Measurements from ENCODE around the gene CEP295NL. TPM values are rescaled to one million over a fixed set of nuclear protein-coding genes. Genes with fewer than 3 reads are reported as not detected.
A peak's percentile ranks its signal among the peaks of the same experiment; 100 is the strongest.
"Not testable (repeated sequence)": the region's sequence is repeated elsewhere in the genome, so short reads cannot be mapped to it uniquely, and the experiment has no call there.

Gene CEP295NL
- total RNA-seq, 1 donor from 2014 or later, result 1.4 TPM

DNA sequence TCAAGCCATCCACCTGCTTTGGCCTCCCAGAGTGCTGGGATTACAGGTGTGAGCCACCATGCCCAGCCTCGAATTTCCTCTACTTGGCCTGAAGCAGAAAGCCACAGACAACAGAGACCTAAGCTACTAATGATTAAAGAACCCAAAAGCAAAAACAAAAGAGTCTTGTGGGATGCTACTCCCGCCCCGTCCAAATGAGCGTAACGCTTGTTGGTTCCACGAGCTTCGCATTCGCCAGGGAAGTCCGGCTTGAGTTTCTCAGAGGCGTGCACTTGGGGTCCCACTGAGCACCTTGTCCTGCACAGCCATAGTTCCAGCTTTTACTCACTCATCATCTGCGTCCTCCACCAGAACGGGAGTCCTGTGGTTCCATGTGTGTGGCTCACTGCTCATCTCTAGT lies 16.0 kb downstream of the CEP295NL start:
- no peak for DNase-seq

DNA sequence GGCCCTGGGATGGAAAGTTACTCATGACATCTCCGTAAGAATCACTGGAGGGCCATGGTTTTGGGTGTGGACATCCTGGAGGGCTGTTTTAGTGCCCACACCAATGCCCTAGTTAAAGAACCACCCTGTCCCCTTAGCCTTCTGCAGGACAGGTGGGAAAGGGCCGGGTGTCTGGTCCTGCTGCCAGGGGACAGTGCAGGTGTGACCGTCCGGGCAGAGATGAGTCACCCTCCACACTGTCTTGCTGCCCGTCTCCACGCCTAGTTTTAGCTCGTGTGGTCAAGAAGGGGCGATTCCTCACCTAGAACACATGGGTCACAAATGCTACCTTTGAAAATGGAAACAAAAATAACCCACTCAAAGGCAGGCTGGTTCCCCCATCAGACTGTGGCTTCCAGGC lies 17.0 kb downstream of the CEP295NL start:
- DNase-seq, result no peak

DNA sequence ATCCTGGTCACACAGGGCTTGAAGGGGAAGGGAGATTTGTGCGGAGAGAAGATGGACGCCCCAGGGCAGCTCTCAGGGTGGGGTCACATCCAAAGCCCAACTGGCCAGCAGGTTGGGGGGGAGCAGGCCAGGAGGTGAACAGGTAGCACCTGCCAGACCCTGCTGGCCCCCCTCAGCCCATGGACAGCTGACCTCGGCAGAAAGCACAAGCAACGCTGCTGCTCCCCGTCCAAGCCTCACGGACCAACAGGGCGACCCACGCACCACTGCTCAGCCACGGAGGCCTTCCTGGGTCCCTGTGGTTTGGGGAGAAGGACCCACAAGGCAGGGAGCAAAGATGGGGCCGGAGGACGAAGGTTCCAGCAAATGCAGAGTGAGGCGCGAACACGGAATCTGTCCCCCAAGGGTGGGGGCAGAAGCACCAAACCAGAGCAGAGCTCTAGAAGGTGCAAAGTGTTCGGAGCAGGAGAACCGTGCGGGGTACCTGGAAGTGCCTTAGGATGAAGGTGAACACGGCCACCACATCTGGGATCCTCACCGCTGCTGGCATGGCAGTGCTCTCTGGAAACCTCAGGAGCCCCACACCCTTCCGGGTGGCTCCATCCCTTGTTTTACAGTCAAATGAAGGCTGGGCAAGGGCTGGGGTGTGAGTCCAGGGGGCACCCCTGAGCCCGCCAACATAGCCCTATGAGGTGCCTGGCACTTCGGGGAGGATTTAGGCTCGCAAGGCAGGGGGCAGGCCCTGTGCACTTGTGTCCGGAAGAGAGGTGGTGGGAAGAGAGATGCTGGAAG lies 17.9 kb downstream of the CEP295NL start:
- no peak for DNase-seq

DNA sequence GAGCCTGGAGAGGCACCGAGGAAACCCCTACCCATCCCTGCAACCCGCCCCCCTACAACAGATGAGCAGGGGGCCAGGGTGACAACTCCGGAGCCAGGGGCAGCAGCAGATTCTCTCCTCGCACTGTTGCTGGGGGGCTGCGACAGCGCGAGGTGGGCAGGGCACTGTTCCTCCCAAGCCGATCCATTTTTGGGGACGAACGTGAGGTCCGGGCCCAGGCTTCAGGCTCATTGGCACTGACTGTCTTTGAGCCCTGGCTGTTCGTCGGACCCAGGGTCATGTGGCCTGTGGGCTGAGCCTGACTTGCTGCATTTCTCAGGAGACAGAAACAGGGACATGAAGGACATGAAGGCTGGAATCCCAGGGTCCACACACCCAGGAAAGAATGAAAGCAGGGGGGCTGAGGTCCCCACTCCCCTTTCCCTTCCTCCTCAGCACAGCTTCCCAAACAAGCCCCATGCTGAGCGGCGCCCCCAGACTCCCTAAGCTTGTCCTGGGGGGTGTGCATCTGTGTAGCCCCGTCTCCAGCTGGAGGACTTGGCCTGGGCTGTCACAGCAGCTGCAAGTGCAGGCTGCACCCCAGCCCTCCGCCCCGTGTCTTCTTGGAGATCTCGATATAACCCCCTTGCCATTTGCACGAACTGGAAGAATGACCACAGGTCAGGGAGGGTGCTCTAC lies 18.7 kb downstream of the CEP295NL start:
- peak; percentile 36 for DNase-seq

DNA sequence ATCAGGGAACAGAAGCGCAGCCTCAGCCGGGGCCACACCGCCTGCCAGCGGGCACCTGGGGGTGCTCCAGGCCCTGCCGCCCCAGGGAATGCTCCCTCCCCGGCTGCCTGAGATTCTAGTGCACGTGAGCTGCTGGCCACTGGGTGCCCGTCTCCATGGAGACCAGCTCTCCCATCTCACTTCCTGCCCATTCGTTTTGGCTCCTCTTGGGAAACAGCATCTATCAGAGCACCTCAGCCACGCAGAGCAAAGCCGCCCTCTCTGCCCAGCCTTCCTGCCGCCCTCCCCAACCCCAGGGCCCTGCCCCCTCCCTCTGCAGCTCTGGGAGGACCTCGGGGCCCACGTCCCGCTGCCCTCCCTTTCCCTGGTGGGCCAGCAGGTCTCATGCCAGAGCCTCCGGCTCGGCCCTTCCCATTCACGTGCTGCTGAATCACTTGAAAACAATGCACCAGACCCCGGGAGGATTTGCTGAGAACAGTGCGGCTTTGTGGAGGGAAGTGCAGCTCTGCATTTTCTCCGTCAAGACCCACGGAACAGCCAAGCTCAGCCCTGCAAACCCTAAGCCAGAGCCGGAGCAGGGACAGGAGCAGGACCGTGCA lies 19.4 kb downstream of the CEP295NL start:
- DNase-seq, result peak; percentile 87

DNA sequence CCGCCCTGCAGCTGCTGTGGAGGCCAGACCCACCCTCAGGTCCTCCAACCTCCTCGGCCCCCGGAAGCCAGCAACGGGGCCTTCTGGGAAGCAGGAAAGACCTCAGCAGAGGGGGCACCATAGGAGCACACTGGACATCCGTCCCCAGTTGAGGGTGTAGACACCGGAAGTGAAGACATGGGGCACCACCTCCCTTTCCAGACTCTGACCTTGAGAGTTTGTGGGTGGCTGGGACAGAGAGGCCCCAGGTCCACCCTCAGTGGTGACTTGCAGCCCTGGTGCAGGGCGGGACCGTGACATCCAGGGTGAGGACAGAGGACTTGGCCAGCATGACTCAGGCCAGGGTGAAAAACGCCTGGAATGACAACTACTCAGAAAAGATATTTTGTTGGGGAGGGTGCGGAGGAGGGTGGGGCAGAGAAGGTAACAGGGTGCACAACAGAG lies 19.9 kb downstream of the CEP295NL start:
- no peak for DNase-seq

DNA sequence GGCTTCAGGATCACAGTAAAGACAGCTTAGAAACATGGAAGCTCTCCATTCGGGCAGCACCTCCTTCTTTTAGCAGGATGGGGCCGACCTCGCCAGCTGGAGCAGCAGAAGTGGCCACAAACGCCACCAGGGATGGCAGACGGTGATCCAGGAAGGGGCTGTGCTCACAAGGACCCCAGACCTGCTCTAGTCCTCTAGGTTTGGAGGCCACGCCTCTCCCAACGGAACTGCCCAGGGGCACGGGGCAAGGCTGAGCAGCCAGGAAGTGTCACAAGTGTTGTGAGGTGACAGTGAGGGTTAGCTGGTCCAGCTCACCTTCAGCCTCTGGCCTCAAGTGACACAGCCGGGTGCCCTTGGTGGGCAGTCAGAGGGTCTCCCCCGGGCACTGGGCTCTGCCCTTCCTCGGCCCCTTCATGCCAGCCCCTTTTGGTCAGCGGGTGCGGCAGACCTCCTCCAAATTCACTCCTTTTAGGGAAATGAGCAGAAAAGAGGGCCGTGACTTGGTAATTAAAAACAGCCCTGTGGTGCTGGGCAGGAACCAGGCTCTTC lies 20.4 kb downstream of the CEP295NL start:
- no peak for DNase-seq

DNA sequence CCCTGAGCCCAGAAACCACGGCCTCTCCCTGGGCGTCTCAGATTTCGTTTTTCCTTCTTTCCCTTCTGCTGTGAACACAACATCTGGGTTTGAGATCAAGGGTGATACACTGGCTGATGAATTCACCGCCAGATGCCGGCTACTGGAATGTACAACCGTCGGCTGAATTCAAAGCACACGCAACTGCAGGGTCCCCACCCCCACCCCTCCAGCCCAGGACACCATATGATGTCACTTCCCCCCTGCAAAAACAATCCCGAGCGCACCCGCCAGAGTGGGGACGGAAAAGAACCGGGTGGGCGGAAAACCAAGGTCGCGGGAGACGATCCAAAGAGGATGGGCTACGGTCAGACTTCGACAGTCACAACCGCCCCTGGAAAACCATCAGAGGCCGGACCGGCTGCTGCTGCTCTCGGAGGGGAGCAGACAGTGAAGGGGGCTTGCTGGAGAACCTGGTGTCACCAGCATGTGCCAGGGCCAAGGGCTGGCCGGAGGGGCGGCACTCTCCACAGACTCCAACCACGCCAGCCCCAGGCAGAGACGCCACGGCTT lies 23.3 kb downstream of the CEP295NL start:
- no peak for DNase-seq

DNA sequence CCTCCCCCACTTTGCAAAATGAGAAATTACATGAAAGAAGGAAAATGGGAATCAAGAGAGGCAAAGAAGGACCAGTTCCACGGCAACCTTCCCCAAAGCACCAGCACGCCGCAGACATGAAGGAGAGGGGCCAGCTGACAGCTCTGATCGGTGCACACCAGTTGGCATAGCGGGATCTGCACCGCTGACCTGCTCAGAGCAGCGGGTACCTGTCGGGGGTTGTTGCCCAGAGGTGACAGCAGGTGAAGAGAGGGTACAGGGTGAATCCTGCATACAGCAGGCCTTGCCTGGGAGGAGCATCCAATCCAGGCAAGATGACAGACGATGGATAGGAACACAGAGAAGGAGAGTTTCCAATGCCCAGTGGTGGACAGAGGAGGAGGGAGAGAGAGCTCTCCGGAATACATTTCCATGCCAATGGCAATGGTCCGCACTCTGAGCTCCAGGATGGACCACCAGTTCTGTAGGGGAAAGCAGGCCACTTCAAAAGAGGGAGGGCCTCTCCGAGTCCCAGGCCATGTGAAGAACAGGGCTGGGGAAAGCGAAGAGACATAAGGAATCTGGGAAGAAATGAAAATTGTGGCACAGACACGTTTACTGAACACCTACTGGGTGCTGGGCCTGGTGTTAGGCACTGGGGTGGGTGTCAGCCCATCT lies 24.0 kb downstream of the CEP295NL start:
- no peak for DNase-seq

DNA sequence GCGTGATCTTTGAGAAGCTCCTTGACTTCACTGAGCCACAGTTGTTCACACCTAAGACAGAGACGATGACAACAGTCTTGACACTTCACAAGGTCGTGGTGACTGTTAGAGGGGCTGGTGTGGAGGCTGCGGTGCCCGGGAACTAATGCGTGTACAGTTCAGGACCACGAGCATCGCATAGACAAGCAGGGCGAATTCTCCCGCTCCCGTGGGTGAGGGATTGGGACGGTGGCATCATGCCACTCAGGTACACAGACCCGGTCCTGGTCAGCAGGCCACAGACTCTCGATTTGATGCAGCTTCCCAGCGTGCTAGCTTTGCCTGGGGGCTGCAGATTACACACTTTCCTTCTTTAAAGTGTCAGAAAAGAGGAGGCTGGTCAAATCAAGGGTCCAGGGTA lies 24.7 kb downstream of the CEP295NL start:
- DNase-seq, result no peak

DNA sequence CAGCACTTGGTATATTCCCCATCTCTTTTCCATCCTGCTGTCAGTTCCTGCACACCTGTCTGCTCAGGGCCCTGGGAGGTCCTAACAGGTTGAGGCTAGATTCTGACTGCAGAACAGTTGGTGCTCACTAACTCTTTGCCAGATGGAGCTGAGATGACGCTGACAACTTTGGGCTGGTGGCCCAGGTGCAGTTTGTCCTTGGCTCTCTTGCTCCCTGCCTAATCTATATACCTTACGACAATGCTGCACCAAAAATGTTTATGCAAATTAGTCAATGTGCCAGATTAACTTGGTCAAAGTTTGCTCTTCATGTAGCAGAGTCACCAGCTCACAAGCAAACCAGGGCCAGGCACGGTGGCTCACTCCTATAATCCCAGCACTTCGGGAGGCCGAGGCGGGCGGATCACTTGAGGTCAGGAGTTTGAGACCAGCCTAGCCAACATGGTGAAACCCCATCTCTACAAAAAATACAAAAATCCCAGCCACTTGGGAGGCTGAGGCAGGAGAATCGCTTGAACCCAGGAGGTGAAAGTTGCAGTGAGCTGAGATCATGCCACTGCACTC lies 26.0 kb downstream of the CEP295NL start:
- not testable (repeated sequence) for DNase-seq

DNA sequence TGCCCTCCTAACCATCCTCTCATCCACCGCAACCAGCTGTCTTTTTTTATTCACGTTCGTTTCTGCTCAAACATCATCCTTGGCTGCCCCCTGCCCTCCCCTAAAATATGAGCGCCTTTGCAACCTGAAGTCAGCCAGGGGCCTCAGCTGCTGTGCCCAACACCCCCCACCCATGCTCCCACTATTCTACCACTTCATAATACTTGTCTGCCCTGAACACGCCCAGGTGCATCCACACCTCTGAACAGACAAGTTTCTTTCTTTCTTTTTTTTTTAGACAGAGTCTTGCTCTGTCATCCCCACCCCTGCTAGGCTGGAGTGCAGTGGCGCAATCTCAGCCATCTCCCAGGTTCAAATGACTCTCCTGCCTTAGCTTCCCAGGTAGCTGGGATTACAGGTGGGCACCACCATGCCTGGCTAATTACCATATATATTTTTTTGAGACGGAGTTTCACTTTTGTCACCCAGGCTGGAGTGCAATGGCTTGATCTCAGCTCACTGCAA lies 26.9 kb downstream of the CEP295NL start:
- DNase-seq, result no peak

DNA sequence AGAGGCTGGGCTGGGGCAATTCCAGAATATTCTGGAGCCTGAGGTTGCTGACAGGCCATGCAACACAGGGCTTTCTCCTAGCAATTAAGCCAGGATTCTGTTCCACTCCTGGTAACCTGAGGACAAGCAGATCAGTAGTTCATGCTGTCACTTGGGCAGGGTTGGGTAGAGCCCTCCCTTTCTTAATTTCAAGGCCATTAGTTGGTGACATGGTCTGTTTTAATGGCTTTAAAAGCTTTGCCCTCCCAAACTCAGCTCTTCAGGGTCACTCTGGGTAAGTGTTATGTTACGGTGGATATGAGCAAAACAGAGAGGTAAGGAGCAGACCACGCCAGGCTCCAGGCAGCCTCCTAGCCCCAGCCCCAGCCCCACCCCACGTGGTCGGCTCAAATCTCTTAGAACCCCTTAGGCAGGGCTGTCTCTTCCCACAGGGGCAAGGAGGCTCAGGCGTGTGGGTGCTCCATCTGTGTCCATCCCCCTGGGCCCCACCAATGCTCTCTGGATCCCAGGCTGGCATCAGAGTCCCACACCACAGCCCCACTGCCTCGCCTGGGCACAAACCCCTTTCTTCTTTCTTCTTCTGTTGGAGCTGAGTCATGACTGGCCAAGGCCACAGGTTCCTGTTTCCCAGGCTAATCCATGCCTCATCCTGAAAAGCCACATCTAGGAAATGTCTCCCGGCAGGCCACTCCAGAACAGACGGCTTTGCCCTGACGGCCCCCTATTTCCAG lies 27.5 kb downstream of the CEP295NL start:
- no peak for DNase-seq

DNA sequence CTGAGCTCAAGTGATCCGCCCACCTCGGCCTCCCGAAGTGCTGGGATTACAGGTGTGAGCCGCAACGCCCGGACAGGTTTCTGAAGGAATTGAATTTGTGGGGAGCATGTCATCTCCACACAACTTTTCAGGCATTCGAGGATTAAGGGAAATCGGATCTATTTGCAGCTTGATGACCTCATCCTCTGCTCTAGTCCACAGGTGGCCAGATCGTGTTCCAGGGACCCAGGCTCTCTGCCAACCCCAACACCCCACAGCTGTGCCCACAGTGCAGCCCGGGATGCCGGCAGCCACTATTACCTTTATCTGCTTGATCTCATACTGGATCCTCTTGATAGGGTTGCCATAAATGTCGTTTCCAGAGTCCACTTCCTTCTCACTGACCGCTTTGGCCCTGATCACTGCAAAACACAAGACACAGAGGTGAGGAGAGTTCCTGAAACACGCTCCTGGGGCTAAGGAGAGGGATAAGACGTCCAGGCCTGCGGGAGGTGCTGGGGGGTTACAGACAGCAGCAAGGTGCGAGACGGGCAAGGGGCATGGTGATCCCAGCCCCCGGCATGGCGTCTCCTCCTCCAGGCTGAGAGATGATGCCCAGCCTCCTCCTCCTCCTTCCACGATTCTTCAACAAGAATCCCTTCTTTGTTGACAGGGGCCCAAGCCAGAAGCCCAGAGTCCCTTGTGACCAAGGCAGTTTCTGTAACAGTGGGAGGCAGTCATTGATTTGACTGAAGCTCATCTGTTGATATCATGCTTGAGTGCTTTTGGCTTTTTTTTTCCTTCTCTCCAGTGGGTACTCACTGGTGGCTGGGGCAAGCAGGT lies 29.3 kb downstream of the CEP295NL start:
- DNase-seq, result no peak

DNA sequence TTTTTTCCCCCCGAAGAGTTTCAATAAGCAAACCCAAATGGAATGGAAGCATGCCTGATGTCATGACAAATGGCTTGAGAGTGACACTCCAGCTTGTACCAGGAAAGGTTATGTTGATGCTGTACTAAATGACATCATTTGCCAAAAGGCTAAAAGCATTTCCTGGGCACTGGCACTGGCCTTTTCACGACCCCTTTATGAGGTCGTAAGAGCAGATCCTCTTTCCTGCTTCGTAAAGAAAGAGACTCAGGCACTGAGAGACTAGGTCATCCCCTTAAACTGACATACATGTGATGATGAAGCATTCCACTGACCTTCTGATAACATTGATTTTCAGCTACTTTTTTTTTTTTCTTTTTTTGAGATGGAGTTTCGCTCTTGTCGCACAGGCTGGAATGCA lies 30.5 kb downstream of the CEP295NL start:
- DNase-seq, result no peak

DNA sequence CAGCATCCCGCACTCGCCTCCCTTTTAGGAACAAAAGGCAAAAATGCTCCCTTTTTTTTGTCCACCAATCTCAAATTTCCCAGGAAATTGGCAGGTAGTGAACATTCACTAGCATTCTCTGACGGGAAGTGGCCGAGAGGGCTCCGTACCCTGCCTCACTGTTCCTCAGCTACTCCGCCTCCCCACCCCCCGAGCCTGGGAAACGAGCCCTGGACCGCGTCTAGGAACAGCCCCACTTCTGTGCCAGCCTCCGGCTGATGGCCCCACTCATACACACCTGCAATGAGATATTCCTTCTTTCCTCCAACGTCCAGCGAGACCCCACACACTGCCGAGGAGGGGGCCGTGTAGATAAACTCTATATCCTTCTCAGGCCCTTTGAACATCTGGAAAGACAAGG lies 32.4 kb downstream of the CEP295NL start:
- no peak for DNase-seq

DNA sequence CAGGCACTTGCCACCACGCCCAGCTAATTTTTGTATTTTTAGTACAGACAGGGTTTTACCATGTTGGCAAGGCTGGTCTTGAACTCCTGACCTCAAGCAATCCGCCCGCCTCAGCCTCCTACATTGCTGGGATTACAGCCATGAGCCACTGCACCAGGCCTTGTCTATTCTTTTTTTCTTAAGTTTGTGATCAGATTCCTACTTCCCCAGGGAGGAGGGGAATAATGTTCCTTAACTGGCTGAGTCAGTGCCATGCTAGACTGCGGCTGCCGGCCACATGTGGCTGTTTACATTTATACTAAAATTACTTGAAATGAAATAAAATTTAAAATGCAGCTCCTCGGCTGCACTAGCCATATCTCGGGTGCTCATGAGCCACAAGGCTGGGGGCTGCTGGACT lies 34.6 kb downstream of the CEP295NL start:
- no peak for DNase-seq

DNA sequence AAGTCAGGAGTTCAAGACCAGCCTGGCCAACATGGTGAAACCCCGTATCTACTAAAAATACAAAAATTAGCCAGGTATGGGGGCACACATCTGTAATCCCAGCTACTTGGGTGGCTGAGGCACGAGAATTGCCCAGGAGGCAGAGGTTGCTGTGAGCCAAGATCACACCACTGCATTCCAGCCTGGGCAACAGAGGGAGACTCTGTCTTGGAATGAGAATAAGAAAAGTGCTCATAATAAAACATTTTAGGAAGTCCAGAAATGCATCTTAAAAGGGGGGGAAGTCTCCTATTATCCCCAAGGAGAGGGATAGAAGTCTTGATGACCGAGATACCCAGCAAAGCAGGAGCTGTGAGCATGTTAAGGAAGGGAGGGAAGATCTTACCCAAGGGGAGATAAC lies 36.0 kb downstream of the CEP295NL start:
- not testable (repeated sequence) for DNase-seq

DNA sequence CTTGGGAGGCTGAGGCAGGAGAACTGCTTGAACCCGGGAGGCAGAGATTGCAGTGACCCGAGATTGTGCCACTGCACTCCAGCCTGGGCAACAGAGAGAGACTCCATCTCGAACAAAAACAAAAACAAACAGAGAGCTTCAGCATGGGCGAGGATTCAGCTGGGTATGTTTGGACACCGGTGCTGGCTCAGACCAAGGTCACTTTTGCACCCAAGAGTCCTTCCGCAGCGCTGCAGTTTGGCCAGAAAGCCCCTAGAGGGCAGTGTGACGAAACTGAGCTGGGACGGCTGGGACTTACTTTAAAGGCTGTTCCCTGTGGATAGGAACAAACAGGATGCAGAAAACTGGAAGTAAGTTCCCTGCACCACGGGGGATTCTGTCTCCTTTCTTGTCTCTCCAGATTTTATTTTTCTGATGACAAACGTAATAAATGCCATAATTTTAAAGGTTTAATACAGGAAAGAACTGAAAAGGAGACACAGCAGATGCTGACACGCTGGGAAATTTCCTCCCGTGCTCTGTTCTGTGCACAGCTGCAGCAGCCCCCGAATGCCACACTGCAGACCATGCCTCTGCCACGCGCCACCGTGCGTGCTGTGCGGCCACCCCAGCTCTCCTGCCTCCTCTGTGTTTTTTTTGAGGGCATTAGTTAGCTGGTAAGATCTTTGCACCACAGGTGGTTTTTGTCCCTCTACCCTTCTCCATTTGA lies 37.2 kb downstream of the CEP295NL start:
- peak; percentile 69 for DNase-seq

All from occipital lobe (tissue), 2 donors.